Stimulated activated naive CD8-positive, alpha-beta T cell treated with anti-CD3 and anti-CD28 coated beads, Interleukin-15, Interleukin-2, amounts not matched to agents 100 ng/mL and 50 ng/mL, for 24 hours (primary cell): Measurements from ENCODE around the gene ERVV-1.
"Not testable (repeated sequence)": the region's sequence is repeated elsewhere in the genome, so short reads cannot be mapped to it uniquely, and the experiment has no call there.

ENCODE experiments used
- H3K27ac Mint-ChIP-seq: one replicate; pipeline ENCODE4 v1.8.0; 2021; ENCODE audit warnings: mild to moderate bottlenecking, mixed read lengths
- H3K27me3 Mint-ChIP-seq: one replicate; pipeline ENCODE4 v1.8.0; 2021; ENCODE audit warnings: mixed read lengths
- H3K36me3 Mint-ChIP-seq: one replicate; pipeline ENCODE4 v1.8.0; 2021; ENCODE audit warnings: low read depth, mixed read lengths
- H3K4me1 Mint-ChIP-seq: one replicate; pipeline ENCODE4 v1.8.0; 2021; ENCODE audit warnings: low read depth, mixed read lengths
- H3K4me3 Mint-ChIP-seq: one replicate; pipeline ENCODE4 v1.8.0; 2021; ENCODE audit warnings: mild to moderate bottlenecking, mixed read lengths
- H3K9me3 Mint-ChIP-seq: one replicate; pipeline ENCODE4 v1.8.0; 2021; ENCODE audit warnings: mixed read lengths

ERVV-1 gene, protein sequence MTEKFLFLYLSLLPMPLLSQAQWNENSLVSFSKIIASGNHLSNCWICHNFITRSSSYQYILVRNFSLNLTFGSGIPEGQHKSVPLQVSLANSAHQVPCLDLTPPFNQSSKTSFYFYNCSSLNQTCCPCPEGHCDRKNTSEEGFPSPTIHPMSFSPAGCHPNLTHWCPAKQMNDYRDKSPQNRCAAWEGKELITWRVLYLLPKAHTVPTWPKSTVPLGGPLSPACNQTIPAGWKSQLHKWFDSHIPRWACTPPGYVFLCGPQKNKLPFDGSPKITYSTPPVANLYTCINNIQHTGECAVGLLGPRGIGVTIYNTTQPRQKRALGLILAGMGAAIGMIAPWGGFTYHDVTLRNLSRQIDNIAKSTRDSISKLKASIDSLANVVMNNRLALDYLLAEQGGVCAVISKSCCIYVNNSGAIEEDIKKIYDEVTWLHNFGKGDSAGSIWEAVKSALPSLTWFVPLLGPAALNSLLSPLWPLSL

DNA sequence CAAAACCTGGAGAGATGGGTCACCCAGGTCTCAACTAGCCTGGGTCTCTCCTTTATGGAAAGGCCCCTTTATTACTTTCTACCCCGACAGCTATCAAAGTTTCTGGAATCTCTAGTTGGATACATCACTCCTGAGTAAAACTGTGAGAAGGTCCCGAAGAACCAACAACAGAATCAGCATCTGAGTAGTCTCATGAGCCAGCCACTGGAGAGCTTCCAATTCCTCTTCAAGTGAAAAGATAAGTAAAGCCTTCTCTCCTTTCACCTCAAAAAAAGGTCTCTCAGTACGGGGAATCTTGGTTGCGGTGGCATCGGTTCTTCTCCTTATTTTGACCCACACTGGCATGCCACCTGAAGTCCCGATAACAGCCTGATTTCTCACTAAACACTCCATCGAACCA, at the start of gene ERVV-1:
Gene ERVV-1, plus strand, starts transcription at position 301 of the 400 bp plus-strand sequence. CDS start 170 bp downstream, outside the sequence.
- H3K4me3 Mint-ChIP-seq: no peak within 1 kb of the TSS
- H3K4me1 Mint-ChIP-seq: no peaks in the 10 kb centered on the region
- H3K36me3 Mint-ChIP-seq: peaks cover under 1% of the 10 kb centered on the region
- peaks cover 5% of the 10 kb centered on the region for H3K27me3 Mint-ChIP-seq
- peaks cover 39% of the 10 kb centered on the region for H3K9me3 Mint-ChIP-seq
- H3K27ac Mint-ChIP-seq: no peak within 1 kb of the TSS

DNA sequence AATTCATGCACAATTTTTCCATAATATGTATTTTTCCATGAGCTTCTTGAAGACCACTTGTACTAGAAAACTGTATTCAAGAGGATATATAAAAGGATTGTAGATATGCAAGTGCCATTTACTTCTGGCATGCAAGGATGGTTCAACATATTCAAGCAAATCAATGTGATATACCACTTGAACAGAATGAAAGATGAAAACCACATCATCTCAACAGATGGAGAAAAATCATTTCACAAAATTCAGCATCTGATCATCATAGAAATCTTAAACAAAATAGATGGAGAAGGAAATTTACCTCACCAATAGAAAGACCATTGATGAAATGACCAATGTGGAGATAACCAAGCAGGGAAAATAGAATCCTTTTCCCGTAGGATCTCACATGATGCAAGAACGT, 45.9 kb upstream of the ERVV-1 start:
- no peak overlapping the region for H3K4me3 Mint-ChIP-seq
- H3K36me3 Mint-ChIP-seq: peaks cover 44% of the 10 kb centered on the region
- H3K4me1 Mint-ChIP-seq: peaks cover 12% of the 10 kb centered on the region
- H3K27me3 Mint-ChIP-seq: peaks cover 4% of the 10 kb centered on the region
- no peak overlapping the region for H3K27ac Mint-ChIP-seq
- H3K9me3 Mint-ChIP-seq: peaks cover 52% of the 10 kb centered on the region

DNA sequence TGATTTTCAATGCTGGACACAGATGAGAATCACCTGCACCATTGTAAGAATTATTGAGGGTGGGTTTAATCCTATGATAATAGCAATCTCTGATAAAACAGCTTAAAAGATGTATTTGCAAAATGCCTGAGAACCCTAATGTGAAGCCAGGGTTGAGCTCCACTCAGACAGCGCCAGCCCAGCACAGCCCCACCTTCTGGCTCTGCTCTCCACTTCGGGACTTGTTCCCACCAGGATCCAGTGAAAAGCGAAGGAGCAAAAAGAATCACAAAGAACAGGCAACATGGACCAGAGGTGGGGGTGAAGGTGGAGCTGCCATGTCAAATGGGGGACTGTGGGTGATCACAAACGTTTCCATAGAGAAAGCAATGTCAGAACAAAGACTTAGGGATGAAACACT, 32.4 kb upstream of the ERVV-1 start:
- Mint-ChIP-seq H3K27me3 (no peaks in the 10 kb centered on the region), H3K4me1 (no peaks in the 10 kb centered on the region), H3K36me3 (peaks cover 17% of the 10 kb centered on the region), H3K9me3 (peaks cover 4% of the 10 kb centered on the region), H3K27ac (no peak overlapping the region), H3K4me3 (no peak overlapping the region)

DNA sequence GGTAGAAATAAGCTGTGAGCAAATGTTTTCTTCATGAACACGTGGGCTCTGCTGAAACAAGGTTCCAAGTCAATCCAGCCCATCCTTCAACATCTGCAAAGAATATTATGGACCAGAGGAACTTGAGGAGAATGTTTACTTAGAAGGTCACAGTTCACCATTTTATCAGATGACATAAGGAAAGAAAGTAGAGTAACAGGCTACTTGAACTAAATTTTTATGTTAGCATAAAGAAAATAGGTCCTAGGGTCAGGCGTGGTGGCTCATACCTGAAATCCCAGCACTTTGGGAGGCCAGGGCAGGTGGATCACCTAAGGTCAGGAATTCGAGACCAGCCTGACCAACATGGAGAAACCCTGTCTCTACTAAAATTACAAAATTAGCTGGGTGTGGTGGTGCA, 30.6 kb upstream of the ERVV-1 start:
- Mint-ChIP-seq H3K9me3 (peaks cover 16% of the 10 kb centered on the region), H3K36me3 (peaks cover 31% of the 10 kb centered on the region)
- not testable (repeated sequence) for H3K4me3 Mint-ChIP-seq, H3K27ac Mint-ChIP-seq, H3K4me1 Mint-ChIP-seq, H3K27me3 Mint-ChIP-seq

DNA sequence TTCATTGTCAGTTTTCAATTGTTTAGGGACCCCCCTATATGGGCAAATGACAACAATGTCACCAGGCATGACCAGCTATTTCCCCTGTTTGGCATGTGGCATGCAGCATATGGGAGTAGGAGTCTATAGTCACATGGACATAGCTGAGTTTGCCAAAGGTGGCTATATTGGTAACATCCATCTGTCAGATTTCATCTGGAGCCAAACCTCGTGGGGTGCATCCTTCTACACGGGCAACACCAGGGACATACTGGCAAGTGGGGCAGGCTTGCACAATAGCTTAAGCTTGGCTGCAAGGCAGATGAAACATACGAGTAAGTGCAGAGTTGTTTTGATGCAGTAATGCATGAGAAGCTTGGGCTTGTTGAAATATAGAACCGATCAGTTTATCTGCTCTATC, 26.5 kb upstream of the ERVV-1 start:
- Mint-ChIP-seq H3K4me3 (no peak overlapping the region), H3K36me3 (peaks cover 48% of the 10 kb centered on the region), H3K9me3 (peaks cover 30% of the 10 kb centered on the region), H3K27me3 (peaks cover 5% of the 10 kb centered on the region), H3K4me1 (peaks cover 4% of the 10 kb centered on the region), H3K27ac (no peak overlapping the region)

DNA sequence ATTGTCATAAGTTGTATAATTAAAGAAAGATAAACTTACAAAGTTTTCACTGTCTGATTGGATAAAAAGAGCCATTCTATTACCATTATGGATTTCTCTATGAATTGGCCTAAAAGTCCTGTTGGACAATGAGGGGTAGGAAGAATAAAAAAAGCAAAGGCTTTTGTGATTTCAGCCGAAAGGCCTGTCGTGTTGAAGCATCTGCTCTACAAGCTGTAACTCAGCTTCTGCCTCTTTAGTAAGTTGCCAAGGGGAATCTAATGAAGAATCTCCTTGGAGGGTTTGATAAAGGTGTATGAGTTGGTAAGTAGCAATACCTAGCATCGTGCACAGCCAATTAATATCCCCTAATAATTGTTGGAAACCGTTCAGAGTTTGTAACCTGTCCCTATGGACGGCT, 25.2 kb upstream of the ERVV-1 start:
- H3K9me3 Mint-ChIP-seq: peaks cover 34% of the 10 kb centered on the region
- peaks cover 49% of the 10 kb centered on the region for H3K36me3 Mint-ChIP-seq
- H3K27ac Mint-ChIP-seq: no peak overlapping the region
- H3K27me3 Mint-ChIP-seq: peaks cover 9% of the 10 kb centered on the region
- no peak overlapping the region for H3K4me3 Mint-ChIP-seq
- H3K4me1 Mint-ChIP-seq: peaks cover 4% of the 10 kb centered on the region

DNA sequence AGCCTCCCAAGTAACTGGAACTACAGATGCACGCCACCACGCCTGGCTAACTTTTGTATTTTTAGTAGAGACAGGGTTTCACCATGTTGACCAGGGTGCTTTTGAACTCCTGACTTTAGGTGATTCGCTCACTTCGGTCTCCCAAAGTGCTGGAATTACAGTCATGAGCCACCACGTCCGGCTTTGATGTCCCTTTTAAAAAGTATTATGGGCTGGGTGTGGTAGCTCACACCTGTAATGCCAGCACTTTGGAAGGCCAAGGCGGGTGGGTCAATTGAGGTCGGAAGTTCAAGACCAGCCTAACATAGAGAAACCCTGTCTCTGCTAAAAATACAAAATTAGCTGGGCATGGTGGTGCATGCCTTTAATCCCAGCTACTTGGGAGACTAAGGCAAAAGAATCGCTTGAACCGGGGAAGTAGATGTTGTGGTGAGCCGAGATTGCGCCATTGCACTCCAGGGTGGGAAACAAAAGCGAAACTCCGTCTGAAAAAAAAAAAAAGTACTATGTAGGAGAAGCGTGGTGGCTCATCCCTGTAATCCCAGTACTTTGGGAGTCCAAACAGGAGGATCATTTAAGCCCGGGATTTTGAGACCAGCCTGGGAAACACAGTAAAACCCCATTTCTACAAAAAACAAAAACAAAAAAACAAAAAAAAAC, 22.8 kb upstream of the ERVV-1 start:
- Mint-ChIP-seq H3K9me3 (peaks cover 34% of the 10 kb centered on the region), H3K4me1 (peaks cover 10% of the 10 kb centered on the region), H3K36me3 (peaks cover 45% of the 10 kb centered on the region), H3K4me3 (no peak overlapping the region), H3K27ac (no peak overlapping the region), H3K27me3 (peaks cover 9% of the 10 kb centered on the region)

DNA sequence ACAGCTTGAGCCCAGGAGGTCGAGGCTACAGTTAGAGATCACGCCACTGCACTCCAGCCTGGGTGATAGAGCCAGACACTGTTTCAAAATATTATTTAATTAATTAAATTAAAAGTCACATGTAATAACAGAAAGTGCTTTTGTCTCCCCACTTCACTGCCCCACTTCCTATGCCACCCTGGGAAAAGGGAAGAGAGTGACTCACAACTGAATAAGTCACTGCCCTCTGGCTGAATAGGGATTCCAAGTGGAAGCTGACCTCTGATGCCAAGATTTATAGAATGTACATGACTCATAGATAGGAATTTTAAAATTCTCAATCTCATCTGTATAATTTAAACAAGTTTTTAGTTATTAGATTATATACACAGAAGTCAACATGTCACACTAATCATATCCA, 22.2 kb upstream of the ERVV-1 start:
- Mint-ChIP-seq H3K4me3 (no peak overlapping the region), H3K27ac (no peak overlapping the region), H3K4me1 (peaks cover 10% of the 10 kb centered on the region), H3K9me3 (peaks cover 34% of the 10 kb centered on the region), H3K36me3 (peaks cover 40% of the 10 kb centered on the region), H3K27me3 (peaks cover 9% of the 10 kb centered on the region)

DNA sequence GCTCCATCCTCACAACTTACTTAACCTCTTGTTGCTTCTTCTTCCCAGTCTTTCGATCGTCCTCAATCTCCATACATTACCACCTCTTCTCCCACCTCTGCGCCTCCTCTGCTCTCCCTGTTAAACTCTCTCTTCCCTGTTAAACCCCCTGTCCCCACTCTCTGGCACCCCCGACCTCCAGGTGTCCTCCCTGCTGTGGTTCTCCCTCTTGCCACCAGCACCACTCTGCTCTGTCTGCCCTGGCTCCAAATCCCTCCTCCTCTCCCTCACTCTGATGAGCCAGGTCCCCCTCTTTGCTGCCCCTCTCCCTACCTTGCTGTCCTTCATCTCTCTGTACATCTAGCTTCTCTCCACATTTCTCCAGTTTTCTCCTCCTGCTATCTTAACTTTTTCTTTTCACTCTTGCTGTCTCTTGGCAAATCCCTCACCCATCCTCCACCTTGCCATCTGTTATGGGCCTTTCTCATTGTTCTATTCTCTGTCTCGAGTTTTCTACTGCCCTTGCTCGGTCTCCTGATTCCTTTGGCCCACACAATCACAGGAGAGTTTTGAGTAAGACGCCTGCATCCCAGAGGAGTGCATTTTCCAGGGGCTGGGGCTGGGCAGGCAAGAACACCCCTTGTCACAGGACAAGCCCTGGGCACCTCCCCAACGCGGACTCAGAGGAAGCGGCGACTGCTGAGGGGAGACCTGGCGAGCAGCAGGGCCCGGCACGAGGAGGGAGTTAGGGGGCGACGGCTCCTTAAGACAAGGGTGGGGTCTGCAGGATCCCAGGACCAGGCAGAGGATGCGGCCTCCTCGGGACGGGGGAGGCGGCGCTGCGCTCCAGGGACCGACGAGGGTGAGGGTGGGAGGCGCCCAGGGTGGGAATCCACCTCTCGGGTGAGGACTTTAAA, 21.4 kb upstream of the ERVV-1 start:
- Mint-ChIP-seq H3K36me3 (peaks cover 32% of the 10 kb centered on the region), H3K27me3 (peaks cover 9% of the 10 kb centered on the region), H3K4me3 (peak overlapping the region; percentile 72), H3K27ac (no peak overlapping the region), H3K4me1 (peaks cover 10% of the 10 kb centered on the region), H3K9me3 (peaks cover 26% of the 10 kb centered on the region)

DNA sequence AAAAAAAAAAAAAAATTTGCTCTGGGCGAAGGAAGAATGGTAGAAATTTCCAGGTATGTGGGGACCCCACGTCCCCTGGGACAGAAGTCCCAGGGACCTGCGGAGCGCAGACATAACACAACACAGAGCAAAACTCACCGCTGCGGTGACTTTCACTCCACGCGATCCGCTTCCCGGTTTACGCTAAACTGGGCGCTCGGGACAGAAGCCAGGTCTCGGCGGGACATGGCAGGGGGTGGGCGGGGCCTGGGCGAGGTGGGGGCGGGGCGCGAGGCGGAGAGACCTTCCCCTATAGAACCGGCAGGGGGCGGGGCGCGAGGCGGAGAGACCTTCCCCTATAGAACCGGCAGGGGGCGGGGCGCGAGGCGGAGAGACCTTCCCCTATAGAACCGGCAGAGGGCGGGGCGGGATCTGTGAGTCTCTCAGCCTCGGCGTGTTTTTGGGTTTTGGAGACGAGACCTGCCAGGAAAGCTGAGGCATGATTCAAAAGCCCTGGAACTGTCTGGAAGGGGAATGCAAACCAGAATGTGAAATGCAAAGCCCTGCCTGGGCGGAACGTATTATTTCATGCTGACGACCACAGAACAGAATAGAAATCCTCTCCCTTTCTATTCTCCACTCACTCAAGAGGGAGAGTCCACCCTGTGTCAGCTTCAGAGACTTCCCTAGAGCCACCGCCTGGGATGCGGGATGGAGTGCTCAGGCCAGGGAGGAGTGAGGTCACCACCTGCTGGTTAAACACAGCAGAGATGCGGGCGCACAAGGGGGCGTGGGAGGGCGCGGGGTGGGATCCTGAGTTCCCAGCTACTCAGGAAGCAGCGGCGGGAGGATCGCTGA, 20.2 kb upstream of the ERVV-1 start:
- H3K36me3 Mint-ChIP-seq: peaks cover 23% of the 10 kb centered on the region
- peaks cover 24% of the 10 kb centered on the region for H3K9me3 Mint-ChIP-seq
- H3K27ac Mint-ChIP-seq: no peak overlapping the region
- peaks cover 10% of the 10 kb centered on the region for H3K4me1 Mint-ChIP-seq
- peaks cover 14% of the 10 kb centered on the region for H3K27me3 Mint-ChIP-seq
- peak overlapping the region; percentile 76 for H3K4me3 Mint-ChIP-seq

DNA sequence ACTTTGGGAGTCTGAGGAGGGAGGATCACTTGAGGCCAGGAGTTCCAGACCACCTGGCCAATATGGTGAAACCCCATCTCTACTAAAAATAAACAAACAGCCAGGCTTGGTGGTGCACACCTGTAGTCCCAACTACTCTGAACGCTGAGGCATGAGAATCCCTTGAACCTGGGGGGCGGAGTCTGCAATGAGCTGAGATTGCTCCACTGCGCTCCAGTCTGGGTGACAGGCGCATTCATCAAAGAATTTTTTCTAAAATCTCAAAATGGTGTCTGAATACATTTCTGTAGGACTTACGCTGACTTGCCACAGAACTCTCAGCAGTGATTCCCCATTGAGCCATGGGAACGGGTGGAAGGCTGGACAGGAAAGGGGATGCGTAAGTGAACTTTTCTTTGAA, 18.0 kb upstream of the ERVV-1 start:
- peaks cover 10% of the 10 kb centered on the region for H3K4me1 Mint-ChIP-seq
- H3K9me3 Mint-ChIP-seq: peaks cover 21% of the 10 kb centered on the region
- no peak overlapping the region for H3K27ac Mint-ChIP-seq
- H3K36me3 Mint-ChIP-seq: peaks cover 11% of the 10 kb centered on the region
- H3K4me3 Mint-ChIP-seq: no peak overlapping the region
- H3K27me3 Mint-ChIP-seq: peaks cover 14% of the 10 kb centered on the region

DNA sequence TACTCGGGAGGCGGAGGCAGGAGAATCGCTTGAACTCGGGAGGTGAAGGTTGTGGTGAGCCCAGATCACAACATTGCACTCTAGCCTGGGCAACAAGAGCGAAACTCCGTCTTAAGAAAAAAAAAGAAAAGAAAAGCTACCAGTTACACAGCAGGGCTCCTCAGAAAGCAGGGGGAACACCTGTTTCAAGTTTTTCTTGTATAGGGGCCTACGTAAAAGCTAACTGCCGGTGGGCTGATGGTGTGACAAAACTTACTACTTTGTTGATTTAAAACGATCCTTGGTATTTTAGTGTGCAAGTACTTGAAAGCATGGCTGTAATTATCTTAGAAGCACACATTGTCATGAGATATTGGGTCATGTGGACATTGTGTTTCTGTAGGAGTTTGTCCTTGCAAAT, 15.7 kb upstream of the ERVV-1 start:
- Mint-ChIP-seq H3K27me3 (peaks cover 5% of the 10 kb centered on the region), H3K4me3 (no peak overlapping the region), H3K4me1 (peaks cover 6% of the 10 kb centered on the region), H3K9me3 (peaks cover 12% of the 10 kb centered on the region), H3K27ac (no peak overlapping the region), H3K36me3 (peaks cover 4% of the 10 kb centered on the region)

DNA sequence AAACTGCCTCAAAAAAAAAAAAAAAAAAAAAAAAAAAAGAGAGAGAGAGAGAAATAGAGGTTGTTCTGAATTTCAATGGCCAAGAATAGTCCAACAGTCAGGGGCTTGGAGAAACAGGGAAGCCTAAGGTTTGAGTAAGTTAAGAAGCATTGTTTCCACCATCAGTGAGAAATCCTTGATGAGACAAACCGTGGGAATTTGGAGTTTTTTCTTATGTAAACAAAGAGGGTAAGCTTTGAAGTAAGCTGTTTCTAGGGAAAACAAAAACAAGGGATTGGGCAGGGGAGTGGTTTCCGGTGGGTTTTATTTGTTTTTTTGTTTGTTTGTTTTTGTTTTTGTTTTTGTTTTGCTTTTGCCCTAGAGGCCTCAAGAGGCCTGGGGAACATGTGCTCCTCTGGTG, 11.2 kb upstream of the ERVV-1 start:
- Mint-ChIP-seq H3K27me3 (peaks cover 5% of the 10 kb centered on the region), H3K4me1 (no peaks in the 10 kb centered on the region), H3K4me3 (no peak overlapping the region), H3K36me3 (no peaks in the 10 kb centered on the region), H3K27ac (no peak overlapping the region), H3K9me3 (peaks cover 12% of the 10 kb centered on the region)

DNA sequence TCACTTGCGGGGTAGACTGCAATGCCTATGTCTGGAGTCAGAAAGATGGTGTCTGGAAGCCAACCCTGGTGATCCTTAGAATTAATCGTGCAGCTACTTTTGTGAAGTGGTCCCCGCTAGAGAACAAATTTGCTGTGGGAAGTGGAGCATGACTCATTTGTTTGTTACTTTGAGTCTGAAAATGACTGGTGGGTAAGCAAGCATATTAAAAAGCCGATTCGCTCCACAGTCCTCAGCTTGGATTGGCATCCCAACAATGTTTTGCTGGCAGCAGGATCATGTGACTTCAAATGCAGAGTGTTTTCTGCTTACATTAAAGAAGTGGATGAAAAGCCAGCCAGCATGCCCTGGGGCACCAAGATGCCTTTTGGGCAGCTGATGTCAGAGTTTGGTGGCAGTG, 9.5 kb upstream of the ERVV-1 start:
- H3K27me3 Mint-ChIP-seq: no peaks in the 10 kb centered on the region
- H3K36me3 Mint-ChIP-seq: no peaks in the 10 kb centered on the region
- no peak overlapping the region for H3K4me3 Mint-ChIP-seq
- no peaks in the 10 kb centered on the region for H3K4me1 Mint-ChIP-seq
- peaks cover 11% of the 10 kb centered on the region for H3K9me3 Mint-ChIP-seq
- no peak overlapping the region for H3K27ac Mint-ChIP-seq
